Activated CD8-positive, alpha-beta T cell treated with anti-CD3 and anti-CD28 coated beads, Interleukin-2, amount 10 ng/mL, durations not matched to agents 7 days and 5 days (primary cell): ENCODE data around the gene MYBBP1A. TPM values are rescaled to one million over a fixed set of nuclear protein-coding genes. Genes with fewer than 3 reads are reported as not detected.

Experiments
- ATAC-seq: fragments of 150-1000 bp; cut with Tn5 transposase; one replicate; pipeline ENCODE4 v1.10.0; 2021; ENCODE audit warnings: moderate library complexity
- CTCF ChIA-PET: fragments of 350-600 bp; sonication (Branson Sonifier 250); formaldehyde crosslinking; loops from one replicate; lab custom pipeline; 2021; ENCODE audit warnings: antibody characterized with exemption; lab: Charles Lee
- POLR2A ChIA-PET: fragments of 350-600 bp; sonication (Branson Sonifier 250); formaldehyde crosslinking; loops from one replicate; lab custom pipeline; 2021; ENCODE audit warnings: antibody characterized with exemption; lab: Charles Lee
- DNase-seq: peaks from one replicate; pipeline ENCODE4 v3.0.0-alpha.2; 2020
- H3K27ac Mint-ChIP-seq: one replicate; pipeline ENCODE4 v1.8.0; 2021; ENCODE audit warnings: mild to moderate bottlenecking, mixed read lengths
- H3K27me3 Mint-ChIP-seq: one replicate; pipeline ENCODE4 v1.8.0; 2021; ENCODE audit warnings: low read depth, mixed read lengths
- H3K36me3 Mint-ChIP-seq: one replicate; pipeline ENCODE4 v1.8.0; 2021; ENCODE audit warnings: low read depth, mixed read lengths
- H3K4me1 Mint-ChIP-seq: one replicate; pipeline ENCODE4 v1.8.0; 2021; ENCODE audit warnings: low read depth, mixed read lengths
- H3K4me3 Mint-ChIP-seq: one replicate; pipeline ENCODE4 v1.8.0; 2021; ENCODE audit warnings: mild to moderate bottlenecking, mixed read lengths
- H3K9me3 Mint-ChIP-seq: one replicate; pipeline ENCODE4 v1.8.0; 2022; ENCODE audit warnings: mixed read lengths; ENCODE audit not compliant: insufficient read depth
- total RNA-seq, 2 experiments: library from RNA; stranded (reverse); gene quantifications; one replicate each; pipeline ENCODE4 v1.2.3, GENCODE V29; 2021

The MYBBP1A gene
- total RNA-seq, 2 experiments from 2014 or later: 70.7 to 76.7 TPM

- no peak for DNase-seq
- H3K27me3 Mint-ChIP-seq: no peaks in the 10 kb centered on the region
- ChIA-PET CTCF (interaction anchor here (1.6 to 2.1 kb wide), 4 partner anchors 12 to 346 kb away, joined by 3 to 7 read pairs (median 4); no protein-coding TSS in a partner anchor), POLR2A (interaction anchor here (0.7 to 0.8 kb wide), 2 partner anchors 141 to 419 kb away, joined by 3 to 4 read pairs; partner anchors contain the start of gene CYB5D2)
- peak overlapping the region; percentile 60 for H3K27ac Mint-ChIP-seq
- H3K4me1 Mint-ChIP-seq: peaks cover 44% of the 10 kb centered on the region
- peak overlapping the region; percentile 6 for H3K4me3 Mint-ChIP-seq
- H3K36me3 Mint-ChIP-seq: no peaks in the 10 kb centered on the region
- no peaks in the 10 kb centered on the region for H3K9me3 Mint-ChIP-seq
- ATAC-seq: peak; percentile 17
Measured at GRCh38 chr17:4562015-4562969, 7.1 kb upstream of the MYBBP1A start.

GRCh38 chr17:4560837-4561256, 5.7 kb upstream of the MYBBP1A start:
- DNase-seq: no peak
- no peaks in the 10 kb centered on the region for H3K36me3 Mint-ChIP-seq
- no peak overlapping the region for H3K27ac Mint-ChIP-seq
- H3K4me3 Mint-ChIP-seq: no peak overlapping the region
- no peak for ATAC-seq
- H3K27me3 Mint-ChIP-seq: no peaks in the 10 kb centered on the region
- ChIA-PET POLR2A (no interaction called here), CTCF (interaction anchor here (1.0 kb wide), 1 partner anchor 125 kb away, joined by 3 read pairs; no protein-coding TSS in a partner anchor)
- H3K9me3 Mint-ChIP-seq: no peaks in the 10 kb centered on the region
- H3K4me1 Mint-ChIP-seq: peaks cover 52% of the 10 kb centered on the region

- Mint-ChIP-seq H3K36me3 (no peaks in the 10 kb centered on the region), H3K27ac (no peak within 1 kb of the TSS), H3K9me3 (no peaks in the 10 kb centered on the region), H3K4me3 (no peak within 1 kb of the TSS), H3K4me1 (peaks cover 52% of the 10 kb centered on the region), H3K27me3 (no peaks in the 10 kb centered on the region)
- ChIA-PET CTCF (interaction anchor here (1.0 kb wide), 1 partner anchor 124 kb away, joined by 3 read pairs; no protein-coding TSS in a partner anchor), POLR2A (no interaction called here)
- ATAC-seq: no peak
- DNase-seq: no peak
Measured at GRCh38 chr17:4560421-4560820, 5.2 kb upstream of the MYBBP1A start, which contains the start of gene GGT6. Gene GGT6 (minus strand): TSS chr17:4560577. CDS start chr17:4560521, 56 bp downstream.

- POLR2A ChIA-PET: no interaction called here
- H3K9me3 Mint-ChIP-seq: no peaks in the 10 kb centered on the region
- H3K4me3 Mint-ChIP-seq: no peak overlapping the region
- DNase-seq: no peak
- no peak for ATAC-seq
- CTCF ChIA-PET: no interaction called here
- H3K27ac Mint-ChIP-seq: no peak overlapping the region
- peaks cover 51% of the 10 kb centered on the region for H3K4me1 Mint-ChIP-seq
- no peaks in the 10 kb centered on the region for H3K36me3 Mint-ChIP-seq
- H3K27me3 Mint-ChIP-seq: no peaks in the 10 kb centered on the region
Measured at GRCh38 chr17:4559966-4560365, 4.8 kb upstream of the MYBBP1A start.

- Mint-ChIP-seq H3K27ac (no peak overlapping the region), H3K9me3 (no peaks in the 10 kb centered on the region), H3K27me3 (no peaks in the 10 kb centered on the region), H3K36me3 (no peaks in the 10 kb centered on the region), H3K4me3 (no peak overlapping the region), H3K4me1 (peaks cover 56% of the 10 kb centered on the region)
- POLR2A ChIA-PET: no interaction called here
- CTCF ChIA-PET: no interaction called here
- ATAC-seq: no peak
- DNase-seq: no peak
Measured at GRCh38 chr17:4559139-4559791, 4.1 kb upstream of the MYBBP1A start.

GRCh38 chr17:4558347-4558971, 3.3 kb upstream of the MYBBP1A start:
- CTCF ChIA-PET: no interaction called here
- Mint-ChIP-seq H3K27ac (no peak overlapping the region), H3K4me1 (peaks cover 60% of the 10 kb centered on the region), H3K4me3 (no peak overlapping the region), H3K27me3 (no peaks in the 10 kb centered on the region), H3K9me3 (no peaks in the 10 kb centered on the region), H3K36me3 (peaks cover 3% of the 10 kb centered on the region)
- POLR2A ChIA-PET: no interaction called here
- no peak for ATAC-seq
- DNase-seq: no peak

GRCh38 chr17:4557626-4558346, 2.6 kb upstream of the MYBBP1A start:
- peak overlapping the region; percentile 43 for H3K27ac Mint-ChIP-seq
- H3K9me3 Mint-ChIP-seq: no peaks in the 10 kb centered on the region
- DNase-seq (no peak), ATAC-seq (no peak)
- H3K36me3 Mint-ChIP-seq: peaks cover 3% of the 10 kb centered on the region
- H3K4me3 Mint-ChIP-seq: no peak overlapping the region
- POLR2A ChIA-PET: no interaction called here
- peaks cover 53% of the 10 kb centered on the region for H3K4me1 Mint-ChIP-seq
- CTCF ChIA-PET: interaction anchor here (0.8 to 5.3 kb wide), 3 partner anchors 8 to 137 kb away, joined by 3 to 44 read pairs (median 6); no protein-coding TSS in a partner anchor
- no peaks in the 10 kb centered on the region for H3K27me3 Mint-ChIP-seq

GRCh38 chr17:4556996-4557395, 1.8 kb upstream of the MYBBP1A start:
- no peak for DNase-seq
- no peaks in the 10 kb centered on the region for H3K9me3 Mint-ChIP-seq
- POLR2A ChIA-PET: interaction anchor here (1.1 kb wide), 1 partner anchor 388 kb away, joined by 3 read pairs; no protein-coding TSS in a partner anchor
- H3K36me3 Mint-ChIP-seq: peaks cover 9% of the 10 kb centered on the region
- H3K27ac Mint-ChIP-seq: no peak overlapping the region
- H3K27me3 Mint-ChIP-seq: no peaks in the 10 kb centered on the region
- ATAC-seq: no peak
- H3K4me1 Mint-ChIP-seq: peaks cover 46% of the 10 kb centered on the region
- CTCF ChIA-PET: interaction anchor here (0.8 to 5.3 kb wide), 3 partner anchors 9 to 136 kb away, joined by 3 to 44 read pairs (median 6); no protein-coding TSS in a partner anchor
- no peak overlapping the region for H3K4me3 Mint-ChIP-seq

- ATAC-seq: no peak
Measured at GRCh38 chr17:4555873-4556759, 932 bp upstream of the MYBBP1A start.

GRCh38 chr17:4554441-4554996, 665 bp downstream of the MYBBP1A start:
- no peaks in the 10 kb centered on the region for H3K9me3 Mint-ChIP-seq
- no peaks in the 10 kb centered on the region for H3K27me3 Mint-ChIP-seq
- H3K4me1 Mint-ChIP-seq: peaks cover 35% of the 10 kb centered on the region
- H3K36me3 Mint-ChIP-seq: peaks cover 30% of the 10 kb centered on the region
- H3K27ac Mint-ChIP-seq: peak overlapping the region; percentile 95
- peak overlapping the region; percentile 93 for H3K4me3 Mint-ChIP-seq
- POLR2A ChIA-PET: interaction anchor here (0.9 kb wide), 1 partner anchor 188 kb away, joined by 3 read pairs; the partner anchor contains the start of gene UBE2G1
- CTCF ChIA-PET: interaction anchor here (1.0 to 5.3 kb wide), 3 partner anchors 9 to 134 kb away, joined by 3 to 44 read pairs (median 9); no protein-coding TSS in a partner anchor
- ATAC-seq (peak; percentile 2), DNase-seq (no peak)

More at GRCh38 chr17:4555873-4556759, 932 bp upstream of the MYBBP1A start:
- Mint-ChIP-seq H3K27me3 (no peaks in the 10 kb centered on the region), H3K4me3 (peak overlapping the region; percentile 93), H3K4me1 (peaks cover 37% of the 10 kb centered on the region), H3K9me3 (no peaks in the 10 kb centered on the region), H3K36me3 (peaks cover 16% of the 10 kb centered on the region), H3K27ac (peak overlapping the region; percentile 95)
- CTCF ChIA-PET: interaction anchor here (1.0 to 5.3 kb wide), 5 partner anchors 10 to 353 kb away, joined by 3 to 44 read pairs (median 6); no protein-coding TSS in a partner anchor
- POLR2A ChIA-PET: interaction anchor here (0.5 to 1.1 kb wide), 5 partner anchors 9 to 411 kb away, joined by 3 to 5 read pairs (median 3); no protein-coding TSS in a partner anchor
- DNase-seq: no peak
